Uterus (tissue), 2 donors: Measurements from ENCODE around the gene ATP1B3.

Experiments used
- CTCF ChIP-seq, 4 experiments: fragments of 200-600 bp in 2 of 4; fragments of 450-650 bp in 2 of 4; sonication (generic) in 2 of 4; IDR thresholded peaks; one replicate each; pipeline ENCODE4 v1.5.1; 2016 to 2019; ENCODE audit warnings: antibody characterized with exemption in 4 of 4, mild to moderate bottlenecking in 2 of 4, moderate library complexity in 1 of 4
- POLR2A ChIP-seq, 2 donors: fragments of 450-650 bp; IDR thresholded peaks; one replicate each; pipeline ENCODE4 v1.6.1; 2016; ENCODE audit warnings: antibody characterized with exemption in 2 of 2, mild to moderate bottlenecking in 1 of 2, moderate library complexity in 1 of 2

- no peak for TF ChIP-seq CTCF (IDR thresholded peaks at IDR 0.05)
- TF ChIP-seq POLR2A (IDR thresholded peaks at IDR 0.05) = no peak
Observed at GRCh38 chr3:141960731-141961130, 84.3 kb downstream of the ATP1B3 start.
